ENCODE data around the gene HECW1. TPM values are rescaled to one million over a fixed set of nuclear protein-coding genes. Genes with fewer than 3 reads are reported as not detected.

The HECW1 gene
- total and polyA plus RNA-seq, 2 experiments from 2014 or later, result 11.0 to 21.8 TPM

DNA sequence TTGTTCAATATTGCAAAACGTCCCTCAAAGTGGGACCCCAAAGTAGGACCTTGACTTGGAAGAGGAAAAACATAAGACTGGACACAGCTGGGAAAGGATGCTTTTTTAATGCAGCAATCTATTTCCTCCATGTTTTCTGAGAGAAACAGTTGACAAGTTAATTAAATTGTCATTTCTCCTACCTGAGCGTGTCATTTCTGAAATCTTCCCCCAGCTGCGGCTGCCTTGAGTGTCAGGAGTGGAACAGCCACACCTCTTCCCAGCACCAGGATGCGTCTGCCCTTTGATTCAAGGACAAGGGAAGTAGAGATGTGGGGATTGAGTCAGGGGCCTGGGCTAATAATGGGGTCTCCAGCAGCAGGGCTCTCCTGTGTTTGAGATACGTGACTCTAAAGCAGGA lies 171.3 kb downstream of the HECW1 start:
- no peak overlapping the region for H3K4me3 Mint-ChIP-seq
- TF ChIP-seq, protein P1, sequence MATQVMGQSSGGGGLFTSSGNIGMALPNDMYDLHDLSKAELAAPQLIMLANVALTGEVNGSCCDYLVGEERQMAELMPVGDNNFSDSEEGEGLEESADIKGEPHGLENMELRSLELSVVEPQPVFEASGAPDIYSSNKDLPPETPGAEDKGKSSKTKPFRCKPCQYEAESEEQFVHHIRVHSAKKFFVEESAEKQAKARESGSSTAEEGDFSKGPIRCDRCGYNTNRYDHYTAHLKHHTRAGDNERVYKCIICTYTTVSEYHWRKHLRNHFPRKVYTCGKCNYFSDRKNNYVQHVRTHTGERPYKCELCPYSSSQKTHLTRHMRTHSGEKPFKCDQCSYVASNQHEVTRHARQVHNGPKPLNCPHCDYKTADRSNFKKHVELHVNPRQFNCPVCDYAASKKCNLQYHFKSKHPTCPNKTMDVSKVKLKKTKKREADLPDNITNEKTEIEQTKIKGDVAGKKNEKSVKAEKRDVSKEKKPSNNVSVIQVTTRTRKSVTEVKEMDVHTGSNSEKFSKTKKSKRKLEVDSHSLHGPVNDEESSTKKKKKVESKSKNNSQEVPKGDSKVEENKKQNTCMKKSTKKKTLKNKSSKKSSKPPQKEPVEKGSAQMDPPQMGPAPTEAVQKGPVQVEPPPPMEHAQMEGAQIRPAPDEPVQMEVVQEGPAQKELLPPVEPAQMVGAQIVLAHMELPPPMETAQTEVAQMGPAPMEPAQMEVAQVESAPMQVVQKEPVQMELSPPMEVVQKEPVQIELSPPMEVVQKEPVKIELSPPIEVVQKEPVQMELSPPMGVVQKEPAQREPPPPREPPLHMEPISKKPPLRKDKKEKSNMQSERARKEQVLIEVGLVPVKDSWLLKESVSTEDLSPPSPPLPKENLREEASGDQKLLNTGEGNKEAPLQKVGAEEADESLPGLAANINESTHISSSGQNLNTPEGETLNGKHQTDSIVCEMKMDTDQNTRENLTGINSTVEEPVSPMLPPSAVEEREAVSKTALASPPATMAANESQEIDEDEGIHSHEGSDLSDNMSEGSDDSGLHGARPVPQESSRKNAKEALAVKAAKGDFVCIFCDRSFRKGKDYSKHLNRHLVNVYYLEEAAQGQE (IDR thresholded peaks at IDR 0.05; ENCODE audit: unreplicated experiment), result no peak
- no peak for TF ChIP-seq NANOG (IDR thresholded peaks at IDR 0.05; ENCODE audit: borderline replicate concordance)
- TF ChIP-seq POLR2AphosphoS5 (IDR thresholded peaks at IDR 0.05; ENCODE audit: low read depth), result no peak
- TF ChIP-seq EZH2phosphoT487 (IDR thresholded peaks at IDR 0.05; ENCODE audit: unreplicated experiment), result no peak
- no peak for TF ChIP-seq ZNF114 (CRISPR knock-in tag; IDR thresholded peaks at IDR 0.05)

DNA sequence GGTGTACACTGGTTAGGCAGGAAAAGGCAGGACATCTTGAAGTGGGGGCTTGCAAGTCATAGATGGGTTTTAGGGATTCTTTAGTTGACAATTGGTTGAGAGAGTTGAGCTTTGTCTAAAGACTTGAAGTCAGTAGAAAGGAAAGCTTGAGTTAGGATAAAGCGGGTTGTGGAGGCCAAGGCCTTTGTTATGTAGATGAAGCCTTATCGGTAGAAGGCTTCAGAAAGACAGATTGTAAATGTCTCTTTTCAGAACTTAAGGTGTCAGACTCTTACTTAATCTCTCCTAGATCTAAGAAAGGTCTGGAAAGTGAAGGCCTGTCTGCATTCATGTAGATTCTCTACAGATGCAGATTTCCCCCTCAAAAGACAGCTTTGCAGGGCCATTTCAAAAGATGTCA lies 177.4 kb downstream of the HECW1 start:
- H3K36me3 ChIP-seq (ENCODE audit: insufficient read depth), result 0 out of 2 replicates have a peak, but pooled peaks cover 9% of the 10 kb centered on the region
- Mint-ChIP-seq H3K4me3 (no peak overlapping the region), H3K27ac (peak overlapping the region; percentile 80; the same call in 1 of the 2 replicates), H3K36me3 (ENCODE audit: low read depth) (peaks cover 67% of the 10 kb centered on the region), H3K9me3 (peaks cover 74% of the 10 kb centered on the region), H3K27me3 (ENCODE audit: insufficient read depth, low read depth, poor library complexity) (peaks cover 8% of the 10 kb centered on the region), H3K4me1 (peaks cover 23% of the 10 kb centered on the region)
- H3K4me2 ChIP-seq, result no peak overlapping the region
- DNase-seq (ENCODE audit: low spot score) (no peak), ATAC-seq (no peak)
- H3F3A ChIP-seq (replicated peaks; ENCODE audit: low read depth), result peaks cover 16% of the 10 kb centered on the region
- H3K27me3 ChIP-seq (ENCODE audit: insufficient read depth), result no peaks in the 10 kb centered on the region
- no peaks in the 10 kb centered on the region for H3K79me2 ChIP-seq (replicated peaks; ENCODE audit: insufficient read depth)
- no peak overlapping the region for H2AFZ ChIP-seq
- H3K27ac ChIP-seq (ENCODE audit: low read depth), result peak overlapping the region; percentile 91; the same call in 1 of the 2 replicates
- H3K4me1 ChIP-seq (ENCODE audit: insufficient read depth), result peaks cover 26% of the 10 kb centered on the region
- H3K4me3 ChIP-seq, result no peak overlapping the region
- no peaks in the 10 kb centered on the region for H4K20me1 ChIP-seq (replicated peaks; ENCODE audit: insufficient read depth)
- H3K9me2 ChIP-seq (ENCODE audit: insufficient read depth), result peaks cover 16% of the 10 kb centered on the region
- TF ChIP-seq ZNF331 (CRISPR knock-in tag; IDR thresholded peaks at IDR 0.05; ENCODE audit: low read depth) (no peak), STAT1 (IDR thresholded peaks at IDR 0.05; ENCODE audit: unreplicated experiment) (no peak), EZH2 (IDR thresholded peaks at IDR 0.05; ENCODE audit: low read depth, unreplicated experiment) (no peak), POLR2AphosphoS5 (IDR thresholded peaks at IDR 0.05; ENCODE audit: low read depth) (no peak), NANOG (IDR thresholded peaks at IDR 0.05; ENCODE audit: borderline replicate concordance) (no peak), CREB1 (CRISPR knock-in tag; IDR thresholded peaks at IDR 0.05; ENCODE audit: low read depth) (no peak), JUNB (IDR thresholded peaks at IDR 0.05; ENCODE audit: unreplicated experiment) (no peak), ZNF114 (CRISPR knock-in tag; IDR thresholded peaks at IDR 0.05) (no peak), EZH2phosphoT487 (IDR thresholded peaks at IDR 0.05; ENCODE audit: unreplicated experiment) (no peak)
- TF ChIP-seq, protein P1 (IDR thresholded peaks at IDR 0.05; ENCODE audit: unreplicated experiment), result no peak
- TF ChIP-seq, protein P2, sequence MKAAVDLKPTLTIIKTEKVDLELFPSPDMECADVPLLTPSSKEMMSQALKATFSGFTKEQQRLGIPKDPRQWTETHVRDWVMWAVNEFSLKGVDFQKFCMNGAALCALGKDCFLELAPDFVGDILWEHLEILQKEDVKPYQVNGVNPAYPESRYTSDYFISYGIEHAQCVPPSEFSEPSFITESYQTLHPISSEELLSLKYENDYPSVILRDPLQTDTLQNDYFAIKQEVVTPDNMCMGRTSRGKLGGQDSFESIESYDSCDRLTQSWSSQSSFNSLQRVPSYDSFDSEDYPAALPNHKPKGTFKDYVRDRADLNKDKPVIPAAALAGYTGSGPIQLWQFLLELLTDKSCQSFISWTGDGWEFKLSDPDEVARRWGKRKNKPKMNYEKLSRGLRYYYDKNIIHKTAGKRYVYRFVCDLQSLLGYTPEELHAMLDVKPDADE (IDR thresholded peaks at IDR 0.05), result no peak

More for the DNA sequence above, 171.3 kb downstream of the HECW1 start:
- Mint-ChIP-seq H3K27ac (no peak overlapping the region), H3K9me3 (peaks cover 26% of the 10 kb centered on the region), H3K4me1 (peaks cover 10% of the 10 kb centered on the region; the same call in 2 of the 3 replicates), H3K27me3 (ENCODE audit: insufficient read depth, low read depth, poor library complexity) (peaks cover 6% of the 10 kb centered on the region), H3K36me3 (ENCODE audit: low read depth) (peaks cover 20% of the 10 kb centered on the region)
- Histone ChIP-seq H4K20me1 (replicated peaks; ENCODE audit: insufficient read depth) (no peaks in the 10 kb centered on the region), H3K27ac (ENCODE audit: low read depth) (no peak overlapping the region), H3K4me3 (no peak overlapping the region), H2AFZ (no peak overlapping the region), H3K79me2 (replicated peaks; ENCODE audit: insufficient read depth) (no peaks in the 10 kb centered on the region), H3K9me2 (ENCODE audit: insufficient read depth) (peaks cover 14% of the 10 kb centered on the region; the same call in 1 of the 2 replicates), H3K36me3 (ENCODE audit: insufficient read depth) (no peaks in the 10 kb centered on the region), H3K4me2 (no peak overlapping the region), H3K27me3 (ENCODE audit: insufficient read depth) (no peaks in the 10 kb centered on the region), H3F3A (replicated peaks; ENCODE audit: low read depth) (no peaks in the 10 kb centered on the region), H3K4me1 (ENCODE audit: insufficient read depth) (0 out of 2 replicates have a peak, but pooled peaks cover 3% of the 10 kb centered on the region)
- DNase-seq (ENCODE audit: low spot score) (no peak), ATAC-seq (no peak)
